CD4-positive, alpha-beta T cell treated with Interleukin-15 for 4 hours (primary cell): ENCODE data around the gene TUBA4B.

Experiments used
- DNase-seq: peaks from one replicate; pipeline ENCODE4 v3.0.0-alpha.2; 2020; ENCODE audit warnings: low spot score

TUBA4B gene

GRCh38 chr2:219218732-219219701 lies 34.0 kb upstream of the TUBA4B start, which contains the start of gene ABCB6:
TSS of gene ABCB6 (minus strand) at chr2:219218958. CDS start at chr2:219218673, 285 bp downstream.
- peak; percentile 88 for DNase-seq

GRCh38 chr2:219219784-219220532 lies 33.1 kb upstream of the TUBA4B start:
- no peak for DNase-seq

DNA sequence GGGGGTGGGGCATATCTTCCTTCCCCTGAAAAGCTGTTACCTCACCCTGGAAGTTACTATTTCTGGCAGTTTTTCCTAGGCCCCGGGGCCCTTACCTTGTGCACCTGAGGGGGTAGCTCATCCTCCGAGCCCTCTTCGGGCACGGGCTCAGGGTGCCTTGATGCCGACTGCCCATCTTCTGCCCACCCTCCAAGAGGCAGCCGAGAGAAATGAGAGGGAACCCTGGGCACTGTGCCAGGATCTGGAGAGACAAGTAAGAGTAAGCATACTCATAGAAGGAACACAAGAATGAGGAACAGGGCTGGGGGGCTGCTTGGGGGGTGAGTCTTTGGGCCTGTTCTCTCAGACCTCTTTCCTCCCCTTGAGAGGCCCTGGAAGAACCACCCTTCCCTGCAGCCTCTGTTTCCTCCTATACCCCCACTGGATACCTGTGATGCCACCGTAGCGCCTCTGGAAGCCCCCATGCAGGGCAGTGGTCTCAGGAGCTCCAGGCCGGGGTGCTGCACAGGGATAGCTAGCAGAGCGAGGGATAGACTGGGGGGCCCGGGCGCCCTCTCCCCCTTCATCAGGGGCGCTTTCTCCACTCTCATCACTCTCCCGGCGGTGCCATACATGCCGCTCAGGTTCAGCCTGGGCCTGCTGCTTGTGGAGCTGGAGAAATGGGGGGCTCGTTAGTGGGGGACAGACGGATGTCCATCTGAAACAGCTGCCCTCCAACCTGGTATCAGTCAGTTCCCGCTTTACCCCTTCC lies 32.2 kb upstream of the TUBA4B start:
- DNase-seq, result no peak

GRCh38 chr2:219221957-219222518 lies 31.0 kb upstream of the TUBA4B start:
- DNase-seq, result no peak

GRCh38 chr2:219223831-219224610 lies 29.0 kb upstream of the TUBA4B start:
- DNase-seq, result no peak

- DNase-seq, result no peak
These were observed 27.7 kb upstream of the TUBA4B start for GRCh38 chr2:219225350-219225749.

DNA sequence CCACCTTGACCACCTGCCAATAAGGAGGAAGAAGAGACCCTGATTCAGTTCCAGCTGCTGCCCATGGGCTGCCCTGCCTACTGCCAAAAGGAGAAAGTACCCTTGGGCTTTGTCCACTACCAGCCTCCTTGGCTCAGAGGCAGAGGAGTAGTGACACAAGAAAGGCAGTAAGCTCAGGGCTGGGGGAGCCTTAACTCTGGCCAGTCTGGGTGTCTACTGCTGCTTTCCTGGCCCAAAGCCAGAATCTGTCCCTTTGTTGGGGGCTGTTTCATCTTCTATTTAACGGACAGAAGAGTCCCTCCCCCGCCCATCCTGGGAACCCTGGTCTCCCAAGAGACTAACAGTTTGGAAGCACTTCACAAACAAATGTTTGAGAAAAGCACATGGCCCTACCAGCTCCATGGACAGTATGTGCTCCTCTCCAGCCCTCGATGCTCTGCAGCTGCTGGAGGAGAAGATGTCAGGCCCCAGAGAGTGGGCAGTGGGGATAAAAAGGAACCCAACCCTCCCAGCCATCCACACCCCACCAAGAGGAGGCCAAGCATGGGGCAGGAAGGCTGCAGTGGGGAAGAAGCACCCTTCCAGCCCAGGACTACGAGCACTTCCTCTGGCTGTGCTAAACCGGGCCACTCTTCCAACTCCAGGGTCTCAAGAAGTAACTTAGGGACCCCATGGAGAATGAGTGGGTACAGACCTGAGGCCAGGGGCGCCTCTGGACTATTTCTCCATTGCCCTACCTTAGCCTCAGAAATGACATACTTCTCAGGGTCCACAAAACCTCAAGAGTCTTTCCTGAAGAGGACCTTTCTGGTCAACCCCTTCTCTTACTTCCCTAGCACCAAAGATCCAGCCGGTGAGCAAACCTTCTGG lies 24.8 kb upstream of the TUBA4B start:
- no peak for DNase-seq

DNA sequence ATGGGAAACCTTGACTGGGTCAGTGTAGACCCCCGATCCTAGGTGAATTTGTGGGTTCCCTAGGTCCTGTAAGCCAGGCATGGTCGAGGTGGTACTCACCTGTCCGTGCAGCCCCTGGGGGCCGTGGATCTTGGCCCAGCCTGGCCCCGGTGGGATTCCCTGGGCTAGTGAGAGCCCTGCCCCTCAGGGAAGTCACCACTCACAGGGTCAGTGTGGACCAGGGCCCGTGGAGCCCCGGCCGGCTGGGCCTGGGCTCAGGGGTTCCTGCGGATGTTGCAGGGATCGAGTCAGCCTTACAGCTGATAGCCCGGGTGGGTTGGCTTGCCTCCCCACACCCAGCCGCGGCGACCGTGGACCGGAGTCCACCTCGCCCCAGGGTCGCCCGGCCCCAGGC lies 24.1 kb upstream of the TUBA4B start:
- no peak for DNase-seq

- peak; percentile 98 for DNase-seq
These were observed 23.6 kb upstream of the TUBA4B start, which contains the start of the genes ANKZF1 and ATG9A for GRCh38 chr2:219229305-219230058. TSS of gene ANKZF1 (plus strand) at chr2:219229806. CDS start at chr2:219230258, 452 bp downstream. TSS of gene ATG9A (minus strand) at chr2:219229636. CDS start at chr2:219228024, 1,612 bp downstream.

DNA sequence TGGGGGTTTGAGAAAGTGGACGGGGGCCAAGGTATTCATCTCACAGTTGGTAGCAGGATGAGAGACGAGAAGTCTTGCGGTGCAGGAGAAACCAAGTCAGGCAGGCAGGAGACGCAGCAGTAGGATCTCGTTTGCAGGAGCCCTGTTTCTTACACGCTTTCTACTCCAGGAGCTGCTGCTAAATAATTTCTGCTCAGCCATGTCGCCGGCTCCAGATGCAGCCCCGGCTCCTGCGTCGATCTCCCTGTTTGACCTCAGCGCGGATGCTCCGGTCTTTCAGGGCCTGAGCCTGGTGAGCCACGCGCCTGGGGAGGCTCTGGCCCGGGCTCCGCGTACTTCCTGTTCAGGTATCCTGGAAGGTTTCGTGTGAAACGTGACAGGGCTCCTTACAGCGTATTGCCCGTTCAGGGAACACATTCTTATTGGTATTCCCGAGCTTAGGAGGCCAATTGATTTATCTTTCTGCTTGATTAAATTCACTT lies 22.9 kb upstream of the TUBA4B start:
- no peak for DNase-seq

DNA sequence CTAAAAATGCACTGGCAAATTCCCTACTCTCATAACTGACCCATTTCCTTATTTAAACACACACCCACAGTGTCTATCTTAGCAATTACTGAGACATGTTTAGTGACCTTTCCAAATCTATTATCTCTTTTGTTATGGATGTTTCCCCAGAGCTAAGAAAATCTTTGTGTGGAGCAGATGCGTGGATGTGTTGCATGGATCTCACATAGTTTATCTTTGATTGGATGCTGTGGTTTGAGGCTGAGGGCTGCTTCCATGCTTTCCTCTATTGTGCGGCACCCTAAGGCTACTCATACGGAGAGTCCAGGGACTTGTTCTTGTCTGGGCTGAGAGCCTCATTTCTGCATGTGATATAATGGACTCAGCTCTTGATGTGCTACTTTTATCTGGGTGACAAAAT lies 18.7 kb upstream of the TUBA4B start:
- DNase-seq, result no peak

GRCh38 chr2:219243291-219243761 lies 9.7 kb upstream of the TUBA4B start:
- DNase-seq, result no peak

- DNase-seq, result no peak
These were observed 8.3 kb upstream of the TUBA4B start for GRCh38 chr2:219244789-219245147.

- peak; percentile 86 for DNase-seq
These were observed 7.7 kb upstream of the TUBA4B start, which contains the start of the genes GLB1L and STK16 for GRCh38 chr2:219245148-219245898. TSS of gene GLB1L (minus strand) at chr2:219245444. CDS start at chr2:219243573, 1,871 bp downstream. TSS of gene STK16 (plus strand) at chr2:219245479. CDS start at chr2:219246000, 521 bp downstream.

- no peak for DNase-seq
These were observed 7.2 kb upstream of the TUBA4B start for GRCh38 chr2:219245899-219246230.

DNA sequence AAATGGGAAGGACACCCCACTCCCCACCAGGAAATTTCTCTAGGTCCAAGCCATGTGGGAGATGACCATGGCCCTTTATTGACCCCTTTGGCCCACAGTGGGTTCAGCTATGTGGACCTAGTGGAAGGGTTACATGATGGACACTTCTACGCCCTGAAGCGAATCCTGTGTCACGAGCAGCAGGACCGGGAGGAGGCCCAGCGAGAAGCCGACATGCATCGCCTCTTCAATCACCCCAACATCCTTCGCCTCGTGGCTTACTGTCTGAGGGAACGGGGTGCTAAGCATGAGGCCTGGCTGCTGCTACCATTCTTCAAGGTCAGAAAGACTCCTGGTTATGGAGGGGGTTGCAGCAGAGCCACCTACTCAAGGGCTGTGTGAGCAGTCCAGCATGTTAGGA lies 6.5 kb upstream of the TUBA4B start:
- no peak for DNase-seq

DNA sequence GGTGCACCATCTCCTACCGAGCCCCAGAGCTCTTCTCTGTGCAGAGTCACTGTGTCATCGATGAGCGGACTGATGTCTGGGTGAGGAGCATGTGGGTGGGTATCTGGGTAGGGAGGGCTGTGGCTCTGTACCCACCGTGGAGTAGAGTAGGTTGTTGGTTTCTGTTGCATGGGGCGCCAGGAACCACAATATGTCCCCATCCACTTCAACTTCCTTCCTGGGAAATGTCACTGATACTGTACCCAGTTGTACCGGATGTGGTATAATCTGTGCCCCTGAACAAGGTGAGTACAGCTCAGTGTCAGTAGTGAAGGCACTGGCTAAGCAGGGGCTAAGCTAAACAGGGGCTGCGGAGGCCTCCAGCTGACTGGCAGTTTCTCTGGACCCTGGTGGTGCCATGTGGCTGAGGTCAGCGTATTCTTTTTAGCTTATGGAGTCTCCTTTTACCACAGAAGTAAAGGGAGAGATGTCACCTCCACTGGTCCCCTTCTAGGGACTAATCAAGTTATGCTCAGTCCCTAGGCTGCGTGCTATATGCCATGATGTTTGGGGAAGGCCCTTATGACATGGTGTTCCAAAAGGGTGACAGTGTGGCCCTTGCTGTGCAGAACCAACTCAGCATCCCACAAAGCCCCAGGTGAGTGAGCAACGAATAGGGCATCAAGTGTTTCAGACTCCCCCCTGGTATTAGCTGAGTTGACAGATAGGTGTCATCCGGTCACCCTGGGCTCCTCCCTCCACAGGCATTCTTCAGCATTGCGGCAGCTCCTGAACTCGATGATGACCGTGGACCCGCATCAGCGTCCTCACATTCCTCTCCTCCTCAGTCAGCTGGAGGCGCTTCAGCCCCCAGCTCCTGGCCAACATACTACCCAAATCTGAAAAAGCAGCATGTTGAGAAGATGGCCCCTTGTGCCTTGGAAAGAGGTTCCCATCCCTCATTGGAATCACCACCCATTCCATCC lies 5.1 kb upstream of the TUBA4B start:
- peak; percentile 80 for DNase-seq
